Stimulated activated effector memory CD8-positive, alpha-beta T cell treated with anti-CD3 and anti-CD28 coated beads, Interleukin-12 subunit alpha, Interleukin-12 subunit beta, amount 100 ng/mL, for 72 hours (primary cell): Measurements from ENCODE around the gene PITPNM3.

ENCODE experiments used
- ATAC-seq: fragments of 150-1000 bp; cut with Tn5 transposase; 2 replicates; pipeline ENCODE4 v1.10.0; 2021
- DNase-seq, 2 donors: peaks; one replicate each; pipeline ENCODE4 v3.0.0; 2021 to 2022; ENCODE audit warnings: low spot score in 2 of 2
- H3K27ac Mint-ChIP-seq: one replicate; pipeline ENCODE4 v1.8.0; 2022; ENCODE audit warnings: mild to moderate bottlenecking, mixed read lengths
- H3K36me3 Mint-ChIP-seq: one replicate; pipeline ENCODE4 v1.8.0; 2022; ENCODE audit warnings: mild to moderate bottlenecking, mixed read lengths
- H3K4me1 Mint-ChIP-seq: one replicate; pipeline ENCODE4 v1.8.0; 2022; ENCODE audit warnings: mixed read lengths
- H3K4me3 Mint-ChIP-seq: one replicate; pipeline ENCODE4 v1.8.0; 2022; ENCODE audit warnings: mild to moderate bottlenecking, mixed read lengths
- H3K9me3 Mint-ChIP-seq: one replicate; pipeline ENCODE4 v1.8.0; 2022; ENCODE audit warnings: mixed read lengths

Gene PITPNM3

GRCh38 chr17:6452471-6453266 is 103.7 kb downstream of the PITPNM3 start:
- no peak for ATAC-seq
- DNase-seq: no peak
- H3K9me3 Mint-ChIP-seq: no peaks in the 10 kb centered on the region
- H3K4me3 Mint-ChIP-seq: no peak overlapping the region
- H3K27ac Mint-ChIP-seq: peak overlapping the region; percentile 20
- H3K4me1 Mint-ChIP-seq: peaks cover 28% of the 10 kb centered on the region
- no peaks in the 10 kb centered on the region for H3K36me3 Mint-ChIP-seq

DNA sequence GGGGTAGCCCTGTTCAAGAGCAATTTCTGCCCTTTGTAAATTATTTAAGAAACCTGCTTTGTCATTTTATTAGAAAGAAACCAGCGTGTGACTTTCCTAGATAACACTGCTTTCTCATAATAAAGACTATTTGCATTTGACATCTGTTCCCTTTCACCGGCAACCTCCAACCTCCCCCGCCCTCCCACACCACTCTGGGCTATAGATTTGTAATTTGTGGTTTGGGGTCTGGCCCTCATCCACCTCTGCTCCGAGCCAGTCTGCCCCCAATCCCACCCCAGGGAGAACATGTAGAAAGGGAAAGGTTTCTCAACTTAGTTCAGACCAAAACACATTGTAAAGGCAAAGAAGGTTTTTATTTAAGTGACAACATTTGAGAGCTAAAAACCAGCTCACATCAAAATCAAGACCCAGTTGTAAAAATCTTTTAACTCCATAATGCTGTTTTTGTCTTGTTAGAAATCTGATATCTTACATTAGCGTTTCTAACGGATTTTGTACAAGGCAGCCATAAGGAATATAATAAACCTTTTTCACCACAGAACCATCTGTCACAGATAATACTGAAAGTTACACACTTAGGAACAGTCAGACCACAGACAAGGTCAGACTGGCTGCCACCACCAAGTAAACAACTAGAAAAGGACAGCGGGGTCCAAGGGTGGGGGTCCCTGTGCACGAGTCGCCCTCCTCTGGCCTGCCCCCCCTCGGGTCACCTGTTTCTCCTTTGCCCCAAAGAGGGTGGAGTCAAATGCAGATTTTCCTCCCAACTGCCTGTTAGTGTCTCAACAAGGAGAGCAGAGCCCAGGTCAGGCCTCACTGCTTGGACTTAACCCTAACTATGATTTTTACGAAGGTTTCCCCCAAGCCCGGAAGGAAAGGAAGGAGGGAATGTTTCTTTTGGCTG is 105.2 kb downstream of the PITPNM3 start:
- Mint-ChIP-seq H3K27ac (no peak overlapping the region), H3K4me1 (peaks cover 15% of the 10 kb centered on the region), H3K36me3 (no peaks in the 10 kb centered on the region), H3K4me3 (no peak overlapping the region), H3K9me3 (no peaks in the 10 kb centered on the region)
- DNase-seq (no peak), ATAC-seq (no peak)

DNA sequence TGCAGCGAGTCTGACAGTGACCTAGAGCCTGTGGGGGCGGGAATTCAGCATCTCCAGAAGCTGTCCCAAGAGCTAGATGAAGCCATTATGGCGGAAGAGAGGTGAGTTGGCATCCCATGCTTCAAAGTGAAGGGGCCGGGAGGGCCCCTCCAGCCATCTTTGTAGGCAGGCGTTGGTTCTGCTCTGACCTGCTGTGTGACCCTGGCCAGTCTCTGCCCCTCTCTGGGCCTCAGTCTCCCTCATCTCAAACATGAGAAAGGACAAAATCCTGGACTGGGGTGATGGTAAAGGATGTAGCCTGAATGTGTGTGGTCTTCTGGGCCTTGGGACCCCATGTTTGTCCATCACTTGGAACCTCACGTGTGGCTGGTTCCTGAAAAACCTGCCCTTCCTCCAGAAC is 107.0 kb downstream of the PITPNM3 start:
- DNase-seq: no peak
- Mint-ChIP-seq H3K9me3 (no peaks in the 10 kb centered on the region), H3K36me3 (peaks cover 3% of the 10 kb centered on the region), H3K27ac (no peak overlapping the region), H3K4me1 (peaks cover 18% of the 10 kb centered on the region), H3K4me3 (no peak overlapping the region)
- no peak for ATAC-seq

DNA sequence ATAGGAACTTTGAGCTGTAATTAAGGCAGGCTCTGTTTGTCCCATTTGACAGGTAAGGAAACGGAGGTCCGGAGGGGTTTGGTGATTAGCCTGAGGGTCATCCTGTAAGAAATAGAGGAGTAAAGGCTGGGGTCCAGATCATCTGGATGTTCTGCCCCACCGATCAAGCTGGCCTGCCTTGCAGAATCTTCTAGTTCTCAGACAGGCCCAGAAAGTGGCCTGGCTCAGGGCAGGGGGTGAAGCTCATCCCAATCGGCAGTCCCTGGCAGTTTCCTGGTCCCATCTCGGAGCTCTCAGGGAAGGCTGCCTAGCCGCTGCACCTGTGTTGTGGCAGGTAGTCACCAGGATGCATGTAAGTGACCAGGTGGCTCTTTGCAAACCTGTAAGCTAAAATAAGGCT is 107.9 kb downstream of the PITPNM3 start:
- no peak for ATAC-seq
- peaks cover 11% of the 10 kb centered on the region for H3K36me3 Mint-ChIP-seq
- DNase-seq: no peak
- H3K9me3 Mint-ChIP-seq: no peaks in the 10 kb centered on the region
- peaks cover 22% of the 10 kb centered on the region for H3K4me1 Mint-ChIP-seq
- H3K27ac Mint-ChIP-seq: no peak overlapping the region
- H3K4me3 Mint-ChIP-seq: no peak overlapping the region

GRCh38 chr17:6446516-6447100 is 109.7 kb downstream of the PITPNM3 start:
- no peak overlapping the region for H3K4me3 Mint-ChIP-seq
- no peaks in the 10 kb centered on the region for H3K9me3 Mint-ChIP-seq
- peaks cover 15% of the 10 kb centered on the region for H3K36me3 Mint-ChIP-seq
- DNase-seq: no peak
- H3K4me1 Mint-ChIP-seq: peaks cover 17% of the 10 kb centered on the region
- no peak for ATAC-seq
- no peak overlapping the region for H3K27ac Mint-ChIP-seq

DNA sequence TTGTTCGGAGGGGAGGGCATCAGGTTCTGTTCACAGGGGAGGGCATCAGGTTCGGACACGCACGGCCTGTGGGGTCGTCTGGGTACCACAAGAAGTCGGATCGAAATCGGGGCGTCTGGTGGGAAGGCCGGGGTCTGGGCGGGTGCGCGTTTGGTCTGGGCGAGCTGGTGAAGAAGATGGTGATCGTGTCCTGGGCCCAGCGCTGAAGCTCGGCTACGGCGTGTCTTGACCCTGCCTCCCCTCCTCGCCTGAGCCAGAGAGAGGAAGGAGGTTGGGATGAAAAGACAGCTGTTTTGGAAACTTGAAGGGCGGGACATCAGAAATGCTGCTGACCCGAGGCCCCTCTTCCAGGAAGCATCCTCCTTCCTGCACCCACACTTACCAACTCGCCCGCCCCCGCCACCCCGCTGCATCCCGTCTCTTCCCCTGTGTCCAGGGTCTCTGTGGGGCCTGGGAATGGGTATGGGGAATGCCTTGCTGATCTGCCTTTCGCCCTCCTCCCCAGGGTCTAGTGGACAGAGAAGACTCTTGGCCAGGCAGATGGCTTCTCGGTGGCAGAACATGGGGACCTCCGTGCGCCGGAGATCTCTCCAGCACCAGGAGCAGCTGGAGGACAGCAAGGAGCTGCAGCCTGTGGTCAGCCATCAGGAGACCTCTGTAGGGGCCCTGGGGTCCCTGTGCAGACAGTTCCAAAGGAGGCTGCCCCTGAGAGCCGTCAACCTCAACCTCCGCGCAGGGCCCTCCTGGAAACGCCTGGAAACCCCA is 111.6 kb downstream of the PITPNM3 start:
- peak overlapping the region; percentile 82 for H3K4me3 Mint-ChIP-seq
- DNase-seq (no peak), ATAC-seq (no peak)
- peak overlapping the region; percentile 84 for H3K27ac Mint-ChIP-seq
- peaks cover 17% of the 10 kb centered on the region for H3K4me1 Mint-ChIP-seq
- H3K9me3 Mint-ChIP-seq: no peaks in the 10 kb centered on the region
- peaks cover 15% of the 10 kb centered on the region for H3K36me3 Mint-ChIP-seq

DNA sequence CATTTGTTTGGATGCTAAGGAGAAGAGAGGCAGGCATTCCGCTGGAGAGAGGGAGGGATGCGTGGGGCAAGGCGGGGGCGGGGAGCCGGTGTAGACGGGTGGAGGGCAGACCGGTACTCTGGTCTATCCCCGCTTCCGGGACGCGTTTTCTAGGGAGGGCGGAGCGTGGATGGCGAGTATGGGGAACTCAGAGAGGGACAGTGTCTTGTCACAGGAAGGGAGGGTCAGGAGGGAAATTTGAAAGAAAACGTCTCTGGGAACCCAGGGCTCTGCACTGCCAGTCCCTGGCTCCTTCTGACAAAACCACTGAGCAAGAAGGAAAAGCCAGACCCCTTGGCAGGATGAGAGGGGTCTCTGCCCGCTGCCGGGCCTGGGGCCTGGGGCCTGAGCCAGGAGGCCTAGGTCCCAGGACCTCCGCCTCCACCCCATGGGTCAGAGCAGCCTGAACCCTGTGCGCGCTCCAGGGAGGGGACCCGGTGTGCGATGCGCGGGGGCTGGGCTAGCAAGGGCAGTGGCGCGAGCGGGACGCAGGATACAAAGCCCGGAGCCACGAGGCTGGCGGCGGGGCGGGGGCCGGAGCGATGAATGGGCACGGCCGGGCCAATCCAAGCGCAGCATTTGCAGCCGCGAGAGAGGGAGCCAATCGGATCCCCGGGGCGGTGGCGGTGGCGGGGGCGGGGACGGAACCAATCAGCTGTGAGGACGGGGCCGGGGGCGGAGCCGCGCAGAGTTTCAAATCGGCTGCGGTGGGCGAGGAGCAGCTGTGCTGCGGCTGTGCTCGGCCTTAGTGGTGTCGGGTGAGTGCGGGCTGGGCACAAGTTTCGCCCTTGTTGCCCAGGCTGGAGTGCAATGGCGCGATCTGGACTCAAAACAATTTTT is 112.4 kb downstream of the PITPNM3 start, which contains the start of gene PIMREG:
Gene PIMREG (plus strand): TSS at position 764 of the 879 bp plus-strand sequence. CDS start 656 bp downstream, outside the sequence.
- peak within 1 kb of the TSS; percentile 84 for H3K27ac Mint-ChIP-seq
- H3K36me3 Mint-ChIP-seq: peaks cover 15% of the 10 kb centered on the region
- DNase-seq: peak; percentile 79 to 92
- H3K9me3 Mint-ChIP-seq: no peaks in the 10 kb centered on the region
- peak within 1 kb of the TSS; percentile 82 for H3K4me3 Mint-ChIP-seq
- peak; percentile 97 for ATAC-seq
- peaks cover 17% of the 10 kb centered on the region for H3K4me1 Mint-ChIP-seq

DNA sequence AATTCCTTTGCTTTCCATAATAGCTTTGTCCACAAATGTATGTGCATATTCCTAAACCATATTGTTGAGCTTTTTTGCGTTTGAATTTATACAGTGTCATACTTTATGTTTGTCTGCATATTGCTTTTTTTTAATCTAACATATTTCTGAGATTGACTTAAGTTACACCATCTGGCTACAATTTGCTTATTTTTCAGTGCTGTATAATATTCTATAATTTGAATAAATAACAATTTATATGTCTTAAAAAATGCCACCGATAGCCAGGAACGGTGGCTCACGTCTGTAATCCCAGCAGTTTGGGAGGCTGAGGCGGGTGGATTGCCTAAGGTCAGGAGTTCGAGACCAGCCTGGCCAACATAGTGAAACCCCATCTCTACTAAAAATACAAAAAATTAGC is 113.6 kb downstream of the PITPNM3 start:
- peaks cover 15% of the 10 kb centered on the region for H3K36me3 Mint-ChIP-seq
- H3K4me1 Mint-ChIP-seq: peaks cover 17% of the 10 kb centered on the region
- peak overlapping the region; percentile 82 for H3K4me3 Mint-ChIP-seq
- ATAC-seq (no peak), DNase-seq (no peak)
- H3K9me3 Mint-ChIP-seq: no peaks in the 10 kb centered on the region
- peak overlapping the region; percentile 84 for H3K27ac Mint-ChIP-seq

DNA sequence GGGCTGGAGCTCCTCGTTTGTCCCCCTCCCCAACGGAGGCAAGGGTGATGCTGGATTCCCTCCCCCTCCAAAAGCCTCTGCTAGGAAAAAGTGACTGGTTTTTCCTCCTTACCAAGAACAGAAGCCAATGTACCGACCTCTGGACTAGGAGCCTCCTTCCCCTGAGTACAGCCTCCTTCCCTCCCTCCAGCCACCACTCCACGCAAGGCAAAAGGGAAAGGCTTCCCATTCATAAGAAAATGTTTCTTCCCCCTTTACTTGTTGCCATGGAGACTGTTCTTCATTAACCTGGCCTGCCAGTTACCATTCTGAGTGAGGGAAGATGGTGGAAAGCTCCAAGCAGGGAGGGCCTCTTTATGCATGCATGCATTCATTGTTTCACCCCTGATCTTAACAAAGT is 116.4 kb downstream of the PITPNM3 start:
- peaks cover 15% of the 10 kb centered on the region for H3K36me3 Mint-ChIP-seq
- ATAC-seq (no peak), DNase-seq (no peak)
- H3K4me3 Mint-ChIP-seq: no peak overlapping the region
- no peaks in the 10 kb centered on the region for H3K9me3 Mint-ChIP-seq
- no peak overlapping the region for H3K27ac Mint-ChIP-seq
- peaks cover 23% of the 10 kb centered on the region for H3K4me1 Mint-ChIP-seq

GRCh38 chr17:6437956-6438355 is 118.4 kb downstream of the PITPNM3 start:
- Mint-ChIP-seq H3K27ac (no peak overlapping the region), H3K36me3 (no peaks in the 10 kb centered on the region), H3K4me1 (peaks cover 6% of the 10 kb centered on the region), H3K9me3 (no peaks in the 10 kb centered on the region), H3K4me3 (no peak overlapping the region)
- no peak for DNase-seq
- ATAC-seq: no peak

DNA sequence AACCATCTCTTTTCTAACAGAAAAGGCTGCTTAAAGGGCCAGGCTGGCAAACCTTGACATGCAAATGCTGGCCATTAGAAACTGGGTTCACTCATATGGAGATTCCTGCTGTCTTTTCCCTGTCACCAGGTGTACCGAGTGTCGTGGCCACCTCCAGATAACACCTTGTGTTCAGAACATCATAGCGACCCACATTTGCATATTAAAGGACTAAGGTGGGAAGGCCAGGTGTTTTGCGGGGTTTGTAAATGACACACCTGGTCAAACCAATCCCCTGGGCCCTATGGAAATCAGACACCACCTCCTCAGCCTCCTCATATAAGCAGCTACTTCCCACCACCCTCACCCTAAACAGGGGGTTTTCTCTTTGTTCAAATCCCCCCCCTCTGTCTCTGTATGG is 118.9 kb downstream of the PITPNM3 start:
- Mint-ChIP-seq H3K27ac (no peak overlapping the region), H3K4me3 (no peak overlapping the region), H3K4me1 (peaks cover 6% of the 10 kb centered on the region), H3K36me3 (no peaks in the 10 kb centered on the region), H3K9me3 (no peaks in the 10 kb centered on the region)
- DNase-seq (no peak), ATAC-seq (no peak)

GRCh38 chr17:6435968-6436367 is 120.4 kb downstream of the PITPNM3 start:
- DNase-seq (peak; percentile 31 to 71), ATAC-seq (peak; percentile 86)
- H3K4me3 Mint-ChIP-seq: no peak overlapping the region
- peaks cover 6% of the 10 kb centered on the region for H3K4me1 Mint-ChIP-seq
- no peaks in the 10 kb centered on the region for H3K36me3 Mint-ChIP-seq
- H3K9me3 Mint-ChIP-seq: peaks cover 3% of the 10 kb centered on the region
- no peak overlapping the region for H3K27ac Mint-ChIP-seq

DNA sequence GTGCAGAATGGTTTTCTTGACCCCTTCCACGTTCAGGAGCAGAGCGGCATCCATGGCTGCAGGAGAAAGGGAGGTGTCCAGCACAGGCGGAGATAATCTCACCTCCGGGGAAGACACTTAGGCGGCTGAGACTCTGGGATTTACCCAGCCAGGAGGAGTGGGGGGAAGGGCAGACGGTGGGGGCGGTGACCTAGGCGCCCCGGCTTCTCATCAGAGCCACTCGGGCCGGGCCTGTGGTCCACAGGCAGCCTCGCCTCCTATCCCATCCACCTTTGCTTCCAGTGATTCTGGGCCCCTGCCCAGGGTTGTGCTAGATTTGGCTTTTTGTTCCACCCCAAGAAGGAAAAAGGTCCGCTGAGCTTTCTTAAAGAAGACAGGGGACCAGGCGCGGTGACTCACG is 121.3 kb downstream of the PITPNM3 start, which contains the start of gene AIPL1:
Gene AIPL1 (minus strand): TSS at position 71 of the 400 bp plus-strand sequence. CDS start 17 bp downstream, at position 54.
- Mint-ChIP-seq H3K9me3 (peaks cover 3% of the 10 kb centered on the region), H3K4me1 (peaks cover 6% of the 10 kb centered on the region), H3K36me3 (no peaks in the 10 kb centered on the region), H3K4me3 (no peak within 1 kb of the TSS), H3K27ac (no peak within 1 kb of the TSS)
- ATAC-seq (no peak), DNase-seq (no peak)

- Mint-ChIP-seq H3K9me3 (peaks cover 7% of the 10 kb centered on the region), H3K4me3 (no peak overlapping the region), H3K4me1 (peaks cover 19% of the 10 kb centered on the region), H3K36me3 (peaks cover 6% of the 10 kb centered on the region), H3K27ac (no peak overlapping the region)
- no peak for DNase-seq
- ATAC-seq: no peak
These were observed 125.6 kb downstream of the PITPNM3 start for GRCh38 chr17:6430769-6431168.
